DMS114 treated with DMSO at 0.1 percent for 48 hours (cell line): ENCODE measurements around the gene NOSIP.

Experiments
- DNase-seq: peaks from one replicate; lab custom pipeline; 2025; ENCODE audit not compliant: unreplicated experiment; lab: John Stamatoyannopoulos, UW

Gene NOSIP

GRCh38 chr19:49573009-49573408 is 7.3 kb downstream of the NOSIP start:
- no peak for DNase-seq

- DNase-seq: no peak
These were observed 9.2 kb downstream of the NOSIP start for GRCh38 chr19:49570997-49571676.

- peak; percentile 68 for DNase-seq
These were observed 10.1 kb downstream of the NOSIP start for GRCh38 chr19:49570138-49570856.

- no peak for DNase-seq
These were observed 12.4 kb downstream of the NOSIP start for GRCh38 chr19:49567861-49568441.

GRCh38 chr19:49566302-49566701 is 14.1 kb downstream of the NOSIP start:
- no peak for DNase-seq

GRCh38 chr19:49565261-49565660 is 15.1 kb downstream of the NOSIP start:
- no peak for DNase-seq

- DNase-seq: no peak
These were observed 15.7 kb downstream of the NOSIP start for GRCh38 chr19:49564616-49565045.

- DNase-seq: no peak
These were observed 19.9 kb downstream of the NOSIP start for GRCh38 chr19:49560358-49560900.

- DNase-seq: no peak
These were observed 20.4 kb downstream of the NOSIP start for GRCh38 chr19:49559928-49560327.

- no peak for DNase-seq
These were observed 20.9 kb downstream of the NOSIP start for GRCh38 chr19:49559443-49559842.

- no peak for DNase-seq
These were observed 21.8 kb downstream of the NOSIP start for GRCh38 chr19:49558591-49558990.

- DNase-seq: no peak
These were observed 22.6 kb downstream of the NOSIP start for GRCh38 chr19:49557641-49558325.

GRCh38 chr19:49556412-49557398 is 23.7 kb downstream of the NOSIP start:
- DNase-seq: no peak

GRCh38 chr19:49555600-49556411 is 24.6 kb downstream of the NOSIP start:
- DNase-seq: no peak

- DNase-seq: no peak
These were observed 25.6 kb downstream of the NOSIP start for GRCh38 chr19:49554701-49555181.

GRCh38 chr19:49553451-49554271 is 26.7 kb downstream of the NOSIP start:
- no peak for DNase-seq

- DNase-seq: no peak
These were observed 27.6 kb downstream of the NOSIP start for GRCh38 chr19:49552749-49553148.

GRCh38 chr19:49551531-49551930 is 28.8 kb downstream of the NOSIP start:
- no peak for DNase-seq
